Motor neuron (in vitro differentiated cells): ENCODE data around the gene FAM72B. TPM values are rescaled to one million over a fixed set of nuclear protein-coding genes. Genes with fewer than 3 reads are reported as not detected.
"Not testable (repeated sequence)": the region's sequence is repeated elsewhere in the genome, so short reads cannot be mapped to it uniquely, and the experiment has no call there.

ENCODE experiments used
- ATAC-seq, 8 experiments: fragments of 200-7000 bp; cut with Tn5 transposase; replicated peaks in 6 of 8; 2 replicates each; pipeline ENCODE4 v1.8.0; 2021; ENCODE audit warnings: mild to moderate bottlenecking in 8 of 8, moderate library complexity in 8 of 8
- H3K27ac ChIP-seq, 2 donors: fragments of 250-450 bp; sonication (Bioruptor Pico); 2 replicates each; pipeline ENCODE4 v1.9.0; 2021; ENCODE audit warnings: antibody characterized with exemption in 2 of 2, mild to moderate bottlenecking in 2 of 2, moderate library complexity in 1 of 2
- H3K4me1 ChIP-seq, 2 donors: fragments of 250-450 bp; sonication (Bioruptor Pico); replicated peaks in 1 of 2; 2 replicates each; pipeline ENCODE4 v1.6.1; 2021; ENCODE audit warnings: antibody characterized with exemption in 2 of 2, mild to moderate bottlenecking in 2 of 2, moderate library complexity in 1 of 2
- H3K4me3 ChIP-seq, 5 donors: fragments of 250-450 bp; sonication (Bioruptor Pico); 2 replicates each; pipeline ENCODE4 v1.9.0; 2021; ENCODE audit warnings: antibody characterized with exemption in 5 of 5, mild to moderate bottlenecking in 5 of 5, moderate library complexity in 4 of 5
- WGBS, 10 experiments: fragments of 450-650 bp; shearing (Covaris generic); methylation state at CpG; one replicate each; pipeline ENCODE4 v1.0.0; 2022; 5-methylcytosine and 5-hydroxymethylcytosine counted together
- in situ Hi-C, 9 experiments: fragments of 400-800 bp; cut with MboI; loops; one replicate each; pipeline ENCODE4 v1.15.0; 2021; ENCODE audit warnings: low sequenced_read_pairs in 9 of 9, low pct_unique_long_range_greater_than_20kb in 2 of 9; ENCODE audit not compliant: unreplicated experiment in 9 of 9
- total RNA-seq, 8 experiments: library from RNA; unstranded; fragments of 300-600 nt; gene quantifications; 2 replicates each; pipeline versions ENCODE4 v1.2.3 to v1.2.4, GENCODE V29; 2022

The FAM72B gene
- total RNA-seq: 10 to 100 TPM in 1 of 8 experiments, 1 to 10 TPM in 6, under 1 TPM in 1; 0.71 to 12.6 (median 4.8) TPM

DNA sequence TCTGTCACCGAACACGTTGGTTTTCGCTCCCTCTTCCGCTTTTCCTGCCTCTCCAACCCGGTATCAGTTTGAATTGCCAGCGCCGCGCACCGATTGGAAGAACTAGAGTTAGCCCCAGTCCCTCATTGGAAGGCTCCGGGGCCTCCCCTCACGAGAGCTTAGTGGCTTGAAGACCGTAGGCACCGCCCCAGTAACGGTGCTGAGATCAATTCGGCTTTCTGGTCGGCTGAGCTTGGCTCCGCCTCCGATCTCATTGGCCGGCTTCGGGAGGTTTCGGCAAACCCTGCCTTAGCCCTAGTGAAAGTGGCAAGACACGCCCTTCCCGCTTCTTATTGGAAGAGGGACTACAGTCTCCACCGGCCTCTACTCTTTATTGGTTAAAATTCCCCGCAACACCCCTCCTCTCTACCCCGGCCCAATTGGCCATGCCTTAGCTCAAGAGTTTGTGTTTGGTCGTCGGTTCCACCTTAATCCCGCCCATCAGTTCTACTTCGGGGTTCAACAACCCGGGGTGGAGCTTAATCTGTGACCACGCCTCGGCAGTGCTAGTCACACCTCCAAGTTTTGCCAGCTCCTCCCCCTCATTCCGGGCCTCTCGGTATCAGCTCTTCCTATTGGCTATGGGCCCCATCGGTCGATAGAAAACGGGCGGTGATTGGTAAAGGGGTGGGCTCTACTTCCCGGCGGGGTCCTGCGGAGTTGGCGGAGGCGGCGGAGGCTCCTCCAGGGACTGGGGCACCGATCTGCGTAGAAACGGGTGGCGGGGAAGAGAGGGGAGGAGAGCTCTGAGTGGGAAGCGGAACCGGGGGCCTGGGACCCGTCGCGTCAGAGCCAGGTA, at the start of gene FAM72B, which contains the start of gene SRGAP2C:
Gene FAM72B, minus strand, starts transcription at position 51 of the 838 bp plus-strand sequence. CDS start 851 bp downstream, outside the sequence.
Gene SRGAP2C, plus strand, starts transcription at position 686 of the 838 bp plus-strand sequence. CDS start 2,472 bp downstream, outside the sequence.
- H3K27ac ChIP-seq, H3K4me1 ChIP-seq, in situ Hi-C loops: not testable (repeated sequence)
- H3K4me3 ChIP-seq: peak within 1 kb of the TSS; percentile 36 to 55 (median 40)
- ATAC-seq: peak; percentile 69 to 87 (median 85)
- 0 to 7% (median 0%) methylated on average over 1 to 4 of the region's 54 CpGs; no CpG with 5 or more reads in 7 of the 10 experiments for WGBS, 10 experiments

- in situ Hi-C loops: not testable (repeated sequence)
These were observed 48.4 kb upstream of the FAM72B start for GRCh38 chr1:121232445-121233125.

GRCh38 chr1:121230636-121231035, 46.5 kb upstream of the FAM72B start:
- H3K27ac ChIP-seq, in situ Hi-C loops, H3K4me3 ChIP-seq, H3K4me1 ChIP-seq, ATAC-seq: not testable (repeated sequence)
- WGBS, 10 experiments: no CpG with 5 or more reads among the region's 4 CpGs

More at GRCh38 chr1:121232445-121233125, 48.4 kb upstream of the FAM72B start:
- ATAC-seq: peak in 7 of 8 experiments; percentile 32 to 86 (median 38)
- WGBS, 10 experiments: no CpG with 5 or more reads among the region's 4 CpGs
- not testable (repeated sequence) for H3K27ac ChIP-seq, H3K4me3 ChIP-seq, H3K4me1 ChIP-seq

DNA sequence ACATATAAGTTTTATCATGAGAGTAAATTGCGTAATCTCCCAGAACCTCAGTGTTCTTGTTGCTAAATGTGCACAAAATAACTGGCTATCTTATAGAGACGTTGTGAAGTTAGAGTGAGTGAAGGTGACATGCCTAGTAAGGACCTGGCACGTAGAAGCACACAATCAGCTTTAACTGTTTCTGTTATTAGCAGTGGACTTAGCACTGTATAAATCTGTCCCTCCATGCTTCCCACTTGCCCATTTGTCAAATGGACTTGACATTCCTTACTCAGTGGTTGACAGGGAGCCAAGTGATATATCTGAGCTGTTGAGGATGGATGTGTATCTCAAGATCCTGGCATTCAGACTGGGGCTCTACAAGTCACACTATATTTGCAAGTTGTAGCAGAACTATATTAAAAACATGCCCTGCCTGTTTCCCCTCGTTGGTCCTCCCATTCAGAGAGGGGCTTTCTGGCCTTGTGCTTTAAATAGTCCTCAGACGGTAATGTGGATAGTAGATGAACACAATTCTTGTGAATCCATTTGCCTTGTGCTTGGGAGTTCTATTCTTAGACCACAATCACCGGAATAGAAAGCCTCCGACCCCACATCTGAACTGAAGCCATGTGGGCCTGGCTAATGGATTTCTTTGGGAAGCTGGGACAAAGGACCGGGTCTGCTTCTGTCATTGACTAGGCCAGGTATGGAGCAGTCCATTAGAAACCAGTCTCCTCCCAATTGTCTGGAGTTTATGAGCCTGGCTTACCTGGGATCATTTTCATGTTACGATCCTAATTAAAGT, 43.6 kb upstream of the FAM72B start:
- H3K4me1 ChIP-seq, H3K27ac ChIP-seq, H3K4me3 ChIP-seq, in situ Hi-C loops: not testable (repeated sequence)
- no CpG with 5 or more reads among the region's 9 CpGs for WGBS, 10 experiments
- ATAC-seq: peak in 2 of 8 experiments; percentile 30 to 39

DNA sequence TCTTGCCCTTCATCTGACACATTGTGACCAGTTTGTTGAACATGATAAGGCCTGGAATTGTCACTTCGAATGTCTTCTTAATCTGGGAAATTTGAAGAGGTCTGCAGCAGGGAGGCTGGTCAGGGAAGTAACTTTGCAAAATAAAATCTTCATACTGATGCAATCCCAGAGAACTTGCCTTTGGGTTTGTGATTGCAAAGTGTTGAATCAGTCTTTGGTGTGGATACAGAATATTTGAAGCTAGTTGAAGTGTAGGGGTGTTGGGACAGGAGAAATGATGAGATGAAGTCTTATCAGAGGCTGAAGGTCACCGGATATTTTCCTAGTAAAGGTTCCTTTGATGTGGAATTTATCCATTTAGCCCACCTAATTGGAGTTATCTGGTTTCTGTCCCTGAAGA, 42.8 kb upstream of the FAM72B start:
- H3K4me1 ChIP-seq, in situ Hi-C loops, H3K4me3 ChIP-seq, ATAC-seq, H3K27ac ChIP-seq: not testable (repeated sequence)
- WGBS, 10 experiments: no CpG with 5 or more reads among the region's 2 CpGs

DNA sequence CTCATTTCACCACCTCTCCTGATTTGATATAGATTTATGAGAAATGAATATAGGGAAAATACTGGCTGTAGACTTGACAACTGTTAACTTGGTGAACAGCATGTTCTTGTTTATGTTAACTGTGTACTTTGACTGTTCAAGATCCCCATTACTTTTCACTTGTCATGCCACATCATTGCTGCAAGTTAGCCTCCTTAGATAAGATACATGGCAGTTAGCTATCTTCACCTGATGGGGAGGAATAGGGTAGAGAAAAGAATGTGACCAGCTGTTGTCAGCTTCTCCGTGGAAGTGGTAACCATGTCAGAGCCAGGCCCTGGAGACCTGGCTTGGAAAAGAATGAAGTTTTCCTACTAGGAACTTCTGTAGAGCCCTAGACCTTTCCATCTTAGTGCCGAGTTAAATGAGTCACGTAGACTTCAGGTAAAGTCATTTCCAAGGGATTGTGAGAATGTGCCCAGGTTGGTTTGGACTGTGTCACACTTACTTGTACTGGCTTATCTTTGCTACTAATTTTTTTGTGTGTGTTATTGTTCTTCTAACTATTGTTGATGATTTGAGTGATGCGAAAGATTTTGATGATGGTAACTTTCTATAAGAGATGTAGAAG, 42.3 kb upstream of the FAM72B start:
- H3K4me3 ChIP-seq, H3K4me1 ChIP-seq, in situ Hi-C loops, ATAC-seq, H3K27ac ChIP-seq: not testable (repeated sequence)
- WGBS, 10 experiments: no CpG with 5 or more reads among the region's 4 CpGs

DNA sequence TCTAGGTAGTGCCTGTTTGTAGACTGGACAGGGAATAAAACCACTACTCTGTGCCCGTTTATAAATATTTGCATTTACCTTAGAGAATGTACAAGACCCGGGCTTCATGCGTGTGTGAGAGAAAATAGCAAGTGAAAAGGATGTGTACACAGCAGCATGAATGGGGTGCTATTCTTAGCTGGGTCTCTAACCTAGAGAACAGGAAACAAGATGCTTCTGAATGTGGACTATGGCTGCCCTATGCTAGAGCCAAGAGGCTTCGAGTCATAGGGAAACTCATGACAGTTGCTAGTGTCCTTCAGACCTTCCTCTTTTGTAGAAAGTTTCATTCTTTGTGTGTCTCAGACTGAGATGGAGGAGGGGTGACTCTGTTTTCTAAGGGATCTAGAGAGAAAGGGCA, 40.6 kb upstream of the FAM72B start:
- WGBS, 10 experiments: no CpG with 5 or more reads among the region's 4 CpGs
- H3K4me3 ChIP-seq, in situ Hi-C loops, H3K27ac ChIP-seq, H3K4me1 ChIP-seq: not testable (repeated sequence)
- peak in 3 of 8 experiments; percentile 47 to 95 (median 71) for ATAC-seq

DNA sequence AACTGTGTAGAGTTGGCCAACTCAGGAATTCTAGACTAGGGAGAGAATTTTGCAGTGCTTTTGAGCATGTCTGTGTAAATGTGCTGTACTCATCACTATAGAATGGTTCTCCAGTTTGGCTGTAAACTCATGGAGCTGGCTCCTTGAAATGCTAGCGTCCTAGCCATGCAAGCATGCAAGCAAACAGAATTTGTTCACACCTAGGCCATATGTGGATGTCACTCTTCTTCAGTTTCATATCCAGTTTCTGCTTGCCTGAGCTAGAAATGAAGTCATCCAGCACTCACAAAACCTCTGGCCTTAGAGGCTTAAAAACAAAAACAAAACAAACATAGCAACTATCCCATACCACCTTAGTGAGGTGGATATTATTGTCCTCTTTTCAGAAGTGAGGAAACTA, 37.6 kb upstream of the FAM72B start:
- in situ Hi-C loops, H3K4me3 ChIP-seq, H3K4me1 ChIP-seq, H3K27ac ChIP-seq: not testable (repeated sequence)
- WGBS, 10 experiments: no CpG with 5 or more reads among the region's 1 CpG
- peak in 2 of 8 experiments; percentile 59 to 60 for ATAC-seq

GRCh38 chr1:121216676-121217075, 32.5 kb upstream of the FAM72B start:
- ATAC-seq: peak in 2 of 8 experiments; percentile 22 to 52

DNA sequence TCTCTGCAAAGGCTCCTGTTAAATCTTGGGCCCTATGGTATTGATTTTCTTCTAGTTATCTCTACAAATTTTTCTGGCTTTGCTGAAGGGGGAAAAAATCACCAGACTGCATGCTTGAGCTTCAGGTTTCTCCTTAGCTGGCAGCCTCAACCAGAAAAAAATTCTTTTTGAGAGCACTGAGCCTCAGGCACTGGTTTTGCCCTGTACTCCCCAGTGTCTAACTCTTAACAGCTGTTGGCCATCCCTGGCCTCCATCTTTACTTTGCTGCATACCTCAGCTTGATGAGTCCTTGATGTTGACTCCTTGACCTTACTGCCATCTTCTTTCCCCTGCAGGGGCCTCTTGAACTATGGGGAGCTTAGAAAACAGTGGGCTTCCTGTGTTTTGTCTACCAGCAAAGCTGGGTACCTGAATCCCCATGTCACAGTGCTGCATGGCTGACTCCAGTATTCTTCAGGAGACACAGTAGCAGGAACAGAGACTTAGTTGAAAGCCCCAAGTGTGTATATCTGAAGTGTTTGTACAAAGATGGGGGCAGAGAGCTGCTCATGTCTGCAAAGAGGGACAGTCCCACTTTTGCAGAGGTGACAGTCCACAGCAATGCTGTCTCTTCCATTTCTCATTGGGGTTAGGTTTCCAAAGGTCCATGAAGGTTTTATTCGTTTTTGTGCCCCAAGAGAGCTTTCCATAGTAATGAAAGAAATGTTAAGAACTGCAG, 31.7 kb upstream of the FAM72B start:
- H3K4me1 ChIP-seq, in situ Hi-C loops, H3K4me3 ChIP-seq, H3K27ac ChIP-seq: not testable (repeated sequence)
- ATAC-seq: peak in 1 of 8 experiments; percentile 28
- WGBS, 10 experiments: no CpG with 5 or more reads among the region's 1 CpG

More at GRCh38 chr1:121216676-121217075, 32.5 kb upstream of the FAM72B start:
- WGBS, 10 experiments: no CpG with 5 or more reads among the region's 1 CpG
- H3K4me1 ChIP-seq, in situ Hi-C loops, H3K27ac ChIP-seq, H3K4me3 ChIP-seq: not testable (repeated sequence)

DNA sequence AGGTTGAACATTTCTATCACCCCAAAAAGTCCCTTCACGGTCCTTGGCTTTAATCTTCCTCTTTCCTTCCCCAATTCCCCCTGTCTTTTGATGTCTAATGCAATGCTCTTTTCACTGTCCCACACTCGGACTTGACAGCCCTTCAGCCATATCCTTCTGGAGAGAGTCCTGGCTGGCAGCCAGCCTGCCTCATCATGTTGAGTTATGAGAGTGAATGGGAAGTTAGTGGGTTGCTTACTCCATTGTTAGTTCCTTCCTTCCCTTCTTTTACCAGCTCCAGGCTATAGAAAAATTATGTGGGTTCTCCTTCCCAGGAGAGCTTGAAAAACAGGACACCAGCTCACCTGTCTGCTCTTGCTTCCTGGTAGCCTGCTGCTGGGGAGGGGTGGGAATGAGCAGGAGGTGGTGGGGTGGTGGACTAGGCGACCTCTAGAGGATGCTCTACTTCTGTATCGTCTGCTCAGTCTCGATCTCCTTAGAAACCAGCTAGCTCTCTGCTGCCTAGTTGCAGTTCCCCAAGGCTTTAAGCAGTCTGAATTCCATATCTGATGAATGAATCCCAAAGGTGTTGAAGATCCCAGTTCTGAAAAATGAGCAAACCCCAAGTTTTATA, 30.5 kb upstream of the FAM72B start:
- H3K4me1 ChIP-seq, in situ Hi-C loops, H3K27ac ChIP-seq, H3K4me3 ChIP-seq: not testable (repeated sequence)
- no CpG with 5 or more reads among the region's 5 CpGs for WGBS, 10 experiments
- peak in 6 of 8 experiments; percentile 43 to 91 (median 68) for ATAC-seq

DNA sequence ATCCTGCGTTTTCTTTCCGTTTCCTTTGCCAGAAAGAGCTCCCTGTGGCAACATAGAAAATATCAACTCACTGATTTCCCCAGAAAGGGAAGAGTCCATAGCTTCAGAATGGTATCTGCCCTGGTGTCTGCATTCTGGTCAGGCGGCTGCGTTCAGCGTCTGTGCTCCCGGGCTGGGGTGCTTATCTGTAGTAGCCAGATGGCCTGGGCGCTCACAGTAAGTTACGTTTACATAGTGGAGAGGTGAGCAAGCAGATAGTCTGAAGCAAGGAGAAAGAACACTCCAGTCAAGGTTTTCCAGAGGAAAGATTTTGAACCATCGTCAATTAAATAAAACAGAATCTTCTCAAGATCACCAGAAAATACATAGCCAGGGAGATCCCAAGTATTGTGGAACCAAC, 29.4 kb upstream of the FAM72B start:
- H3K4me3 ChIP-seq, in situ Hi-C loops, H3K27ac ChIP-seq, ATAC-seq, H3K4me1 ChIP-seq: not testable (repeated sequence)
- no CpG with 5 or more reads among the region's 9 CpGs for WGBS, 10 experiments
